Stimulated activated CD4-positive, alpha-beta T cell treated with anti-CD3 and anti-CD28 coated beads, TNF-alpha, amount 100 ng/mL, for 24 hours (primary cell): ENCODE data around the gene TSPAN9.

Experiments
- DNase-seq, 3 experiments: peaks; one replicate each; pipeline ENCODE4 v3.0.0-alpha.2; 2020; ENCODE audit warnings: low read depth in 3 of 3

The TSPAN9 gene

GRCh38 chr12:3313675-3314663 is 236.8 kb downstream of the TSPAN9 start:
- no peak for DNase-seq

- DNase-seq: no peak
Observed at GRCh38 chr12:3315201-3315661, 238.1 kb downstream of the TSPAN9 start.

- no peak for DNase-seq
Observed at GRCh38 chr12:3316776-3317480, 239.7 kb downstream of the TSPAN9 start.

GRCh38 chr12:3317481-3317815 is 240.3 kb downstream of the TSPAN9 start:
- DNase-seq: no peak

GRCh38 chr12:3317841-3318501 is 240.8 kb downstream of the TSPAN9 start:
- no peak for DNase-seq

GRCh38 chr12:3319723-3320492 is 242.7 kb downstream of the TSPAN9 start:
- no peak for DNase-seq

- DNase-seq: no peak
Observed at GRCh38 chr12:3320881-3321509, 243.8 kb downstream of the TSPAN9 start.

GRCh38 chr12:3321881-3322280 is 244.7 kb downstream of the TSPAN9 start:
- no peak for DNase-seq

- DNase-seq: no peak
Observed at GRCh38 chr12:3323002-3323685, 246.0 kb downstream of the TSPAN9 start.

- DNase-seq: no peak
Observed at GRCh38 chr12:3325736-3326135, 248.6 kb downstream of the TSPAN9 start.

- DNase-seq: no peak
Observed at GRCh38 chr12:3326156-3326849, 249.1 kb downstream of the TSPAN9 start.

GRCh38 chr12:3326850-3327780 is 249.9 kb downstream of the TSPAN9 start:
- no peak for DNase-seq

GRCh38 chr12:3328081-3328480 is 250.9 kb downstream of the TSPAN9 start:
- DNase-seq: no peak

GRCh38 chr12:3328571-3328970 is 251.4 kb downstream of the TSPAN9 start:
- DNase-seq: no peak

GRCh38 chr12:3329361-3329760 is 252.2 kb downstream of the TSPAN9 start:
- no peak for DNase-seq

GRCh38 chr12:3330976-3331510 is 253.9 kb downstream of the TSPAN9 start:
- no peak for DNase-seq

GRCh38 chr12:3332188-3332587 is 255.0 kb downstream of the TSPAN9 start:
- DNase-seq: no peak

- DNase-seq: no peak
Observed at GRCh38 chr12:3333583-3333982, 256.4 kb downstream of the TSPAN9 start.
